Measurements from ENCODE around the gene PFKFB2.

- TF ChIP-seq, protein P1, sequence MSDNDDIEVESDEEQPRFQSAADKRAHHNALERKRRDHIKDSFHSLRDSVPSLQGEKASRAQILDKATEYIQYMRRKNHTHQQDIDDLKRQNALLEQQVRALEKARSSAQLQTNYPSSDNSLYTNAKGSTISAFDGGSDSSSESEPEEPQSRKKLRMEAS (IDR thresholded peaks at IDR 0.05; ENCODE audit: low read depth, low read length), result no peak
- TF ChIP-seq, protein P2, sequence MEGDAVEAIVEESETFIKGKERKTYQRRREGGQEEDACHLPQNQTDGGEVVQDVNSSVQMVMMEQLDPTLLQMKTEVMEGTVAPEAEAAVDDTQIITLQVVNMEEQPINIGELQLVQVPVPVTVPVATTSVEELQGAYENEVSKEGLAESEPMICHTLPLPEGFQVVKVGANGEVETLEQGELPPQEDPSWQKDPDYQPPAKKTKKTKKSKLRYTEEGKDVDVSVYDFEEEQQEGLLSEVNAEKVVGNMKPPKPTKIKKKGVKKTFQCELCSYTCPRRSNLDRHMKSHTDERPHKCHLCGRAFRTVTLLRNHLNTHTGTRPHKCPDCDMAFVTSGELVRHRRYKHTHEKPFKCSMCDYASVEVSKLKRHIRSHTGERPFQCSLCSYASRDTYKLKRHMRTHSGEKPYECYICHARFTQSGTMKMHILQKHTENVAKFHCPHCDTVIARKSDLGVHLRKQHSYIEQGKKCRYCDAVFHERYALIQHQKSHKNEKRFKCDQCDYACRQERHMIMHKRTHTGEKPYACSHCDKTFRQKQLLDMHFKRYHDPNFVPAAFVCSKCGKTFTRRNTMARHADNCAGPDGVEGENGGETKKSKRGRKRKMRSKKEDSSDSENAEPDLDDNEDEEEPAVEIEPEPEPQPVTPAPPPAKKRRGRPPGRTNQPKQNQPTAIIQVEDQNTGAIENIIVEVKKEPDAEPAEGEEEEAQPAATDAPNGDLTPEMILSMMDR (IDR thresholded peaks at IDR 0.05; ENCODE audit: low read depth, low read length), result no peak
Observed at GRCh38 chr1:207034998-207035397, 18.1 kb upstream of the PFKFB2 start.

All from NB4 (cell line).